Measurements from ENCODE around the gene PLSCR1. TPM values are rescaled to one million over a fixed set of nuclear protein-coding genes. Genes with fewer than 3 reads are reported as not detected.

Gene PLSCR1, protein sequence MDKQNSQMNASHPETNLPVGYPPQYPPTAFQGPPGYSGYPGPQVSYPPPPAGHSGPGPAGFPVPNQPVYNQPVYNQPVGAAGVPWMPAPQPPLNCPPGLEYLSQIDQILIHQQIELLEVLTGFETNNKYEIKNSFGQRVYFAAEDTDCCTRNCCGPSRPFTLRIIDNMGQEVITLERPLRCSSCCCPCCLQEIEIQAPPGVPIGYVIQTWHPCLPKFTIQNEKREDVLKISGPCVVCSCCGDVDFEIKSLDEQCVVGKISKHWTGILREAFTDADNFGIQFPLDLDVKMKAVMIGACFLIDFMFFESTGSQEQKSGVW
- total RNA-seq (2021; ENCODE audit: unreplicated experiment) (52.7 TPM), Bru-seq, nascent RNA (percentile 93 among the genes with signal in this experiment), BruChase-seq, experiment 1, labeled RNA remaining after a 2-hour chase (percentile 78 among the genes with signal in this experiment), BruChase-seq, experiment 2, labeled RNA remaining after a 6-hour chase (percentile 80 among the genes with signal in this experiment)
- polyA plus RNA-seq (2012; ENCODE audit: insufficient read length): 21.1 TPM
- long read RNA-seq, transcript PLSCR1-201 (9 exons, 2,233 nt): major isoform, 42 of 61 reads
- long read RNA-seq, partial matches to known transcripts: 4 of 61 reads
- long read RNA-seq, other reads (novel, unspliced or antisense): 7 of 61 reads

DNA sequence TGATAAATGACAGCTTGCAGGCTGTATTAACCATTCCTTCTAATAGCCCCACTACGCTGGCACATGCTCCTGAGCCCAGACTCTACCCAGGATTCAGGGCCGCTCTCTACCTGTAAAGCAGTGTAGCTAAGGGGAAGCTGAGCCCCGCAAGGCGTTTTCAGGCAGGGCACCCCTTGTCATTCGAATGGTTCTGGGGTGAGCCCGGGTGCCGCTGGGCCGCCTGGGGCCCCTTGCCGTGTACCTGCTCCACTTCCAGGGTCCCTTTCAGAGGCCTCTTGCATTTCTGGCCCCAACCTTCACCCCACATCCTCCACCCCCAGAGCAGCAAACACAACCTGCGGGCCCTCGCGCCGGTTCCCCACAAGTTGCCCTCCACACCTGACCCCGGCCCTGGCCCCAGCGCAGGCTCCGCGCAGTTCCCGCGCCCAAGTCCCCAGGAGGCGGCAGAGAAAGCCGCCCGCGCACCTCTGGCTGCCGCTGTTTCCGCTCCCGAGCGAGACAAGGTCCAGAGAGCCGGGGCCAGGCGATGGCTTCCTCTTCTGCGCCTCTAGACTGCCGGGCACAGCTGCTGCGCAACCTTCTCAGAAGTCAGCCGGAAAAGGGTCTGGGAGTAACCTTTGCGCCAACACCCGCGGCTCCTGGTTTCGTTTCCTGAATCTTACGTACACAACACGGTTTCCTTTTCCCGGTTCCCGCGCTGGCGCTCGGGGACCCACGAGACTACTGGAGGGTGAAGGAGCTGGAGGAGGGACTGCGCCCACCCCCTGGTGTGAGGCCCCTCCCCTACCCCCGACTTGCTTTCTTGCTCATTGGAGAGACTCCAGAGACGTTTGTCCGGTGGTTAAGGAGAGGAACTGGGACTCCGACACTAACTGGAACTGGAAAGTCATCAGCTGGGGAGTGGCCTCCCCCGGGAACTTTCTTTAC is at the start of gene PLSCR1:
Gene PLSCR1 (minus strand): TSS at position 606 of the 927 bp plus-strand sequence. CDS start 8,055 bp downstream, outside the sequence.
- no peaks in the 10 kb centered on the region for H3K9me3 ChIP-seq (ENCODE audit: control insufficient read depth, insufficient read depth, low read depth, low read length)
- BruUV-seq (replicated peaks): no TSS peak
- DNase-seq (ENCODE audit: low read depth, low spot score) (peak; percentile 83), ATAC-seq (peak; percentile 97)
- ChIA-PET POLR2A (interaction anchor here (0.5 to 2.1 kb wide), 6 partner anchors 11 to 320 kb away, joined by 3 to 8 read pairs (median 3); partner anchors contain the start of gene PLSCR2), CTCF (no interaction called here)
- no peaks in the 10 kb centered on the region for H3K36me3 ChIP-seq (ENCODE audit: control insufficient read depth, insufficient read depth, low read length)
- in situ Hi-C loops (cut with HindIII; ENCODE audit: low pct_unique_long_range_greater_than_20kb, low sequenced_read_pairs): no loop called here
- H3K27ac ChIP-seq (ENCODE audit: low read length): peak within 1 kb of the TSS; percentile 93
- H3K4me3 ChIP-seq (ENCODE audit: low read depth in 2 of 2, low read length in 2 of 2): peak within 1 kb of the TSS; percentile 82 to 83
- H3K4me1 ChIP-seq (ENCODE audit: control insufficient read depth, insufficient read depth, low read length): peaks cover 16% of the 10 kb centered on the region
- peak; percentile 69 for TF ChIP-seq POLR2AphosphoS5 (IDR thresholded peaks at IDR 0.05; ENCODE audit: low read depth, low read length)
- no peak; the same call in 1 of the 2 replicates for TF ChIP-seq SIN3A (IDR thresholded peaks at IDR 0.05; ENCODE audit: borderline replicate concordance, insufficient read depth, low read depth, low read length)
- intact Hi-C loops (cut with micrococcal nuclease; ENCODE audit: unreplicated experiment): loop anchor here (2.0 kb wide), 1 partner anchor 75 kb away; the partner anchor contains the start of gene PLSCR2
- H3K27me3 ChIP-seq (ENCODE audit: control insufficient read depth, insufficient read depth, low read length): no peaks in the 10 kb centered on the region

DNA sequence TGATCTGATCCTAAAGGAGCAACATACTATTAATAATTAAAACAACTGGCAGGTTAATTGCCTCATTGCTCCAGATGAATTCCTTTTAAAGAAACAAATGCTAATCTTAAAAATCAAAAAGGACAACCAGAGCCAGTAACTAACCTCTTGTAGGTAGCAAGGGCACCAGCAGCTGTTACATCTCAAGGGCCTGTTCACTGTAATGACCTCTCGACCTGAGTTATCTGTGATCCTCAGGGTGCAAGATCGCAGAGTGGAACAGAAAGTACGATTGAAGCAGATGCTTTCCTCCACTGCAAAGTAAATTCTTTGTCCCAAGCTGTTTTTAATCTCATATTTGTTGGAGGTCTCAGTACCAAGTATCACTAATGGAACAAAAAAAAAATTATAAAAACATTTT is 49.4 kb upstream of the PLSCR1 start:
- in situ Hi-C loops (cut with HindIII; ENCODE audit: low pct_unique_long_range_greater_than_20kb, low sequenced_read_pairs) (no loop called here), intact Hi-C loops (cut with micrococcal nuclease; ENCODE audit: unreplicated experiment) (no loop called here)
- no peaks in the 10 kb centered on the region for H3K4me1 ChIP-seq (ENCODE audit: control insufficient read depth, insufficient read depth, low read length)
- H3K27ac ChIP-seq (ENCODE audit: low read length): no peak overlapping the region
- TF ChIP-seq TCF7L2 (IDR thresholded peaks at IDR 0.05; ENCODE audit: low read depth, low read length) (no peak), SIN3A (IDR thresholded peaks at IDR 0.05; ENCODE audit: borderline replicate concordance, insufficient read depth, low read depth, low read length) (no peak), POLR2AphosphoS5 (IDR thresholded peaks at IDR 0.05; ENCODE audit: low read depth, low read length) (no peak)
- TF ChIP-seq, protein P1, sequence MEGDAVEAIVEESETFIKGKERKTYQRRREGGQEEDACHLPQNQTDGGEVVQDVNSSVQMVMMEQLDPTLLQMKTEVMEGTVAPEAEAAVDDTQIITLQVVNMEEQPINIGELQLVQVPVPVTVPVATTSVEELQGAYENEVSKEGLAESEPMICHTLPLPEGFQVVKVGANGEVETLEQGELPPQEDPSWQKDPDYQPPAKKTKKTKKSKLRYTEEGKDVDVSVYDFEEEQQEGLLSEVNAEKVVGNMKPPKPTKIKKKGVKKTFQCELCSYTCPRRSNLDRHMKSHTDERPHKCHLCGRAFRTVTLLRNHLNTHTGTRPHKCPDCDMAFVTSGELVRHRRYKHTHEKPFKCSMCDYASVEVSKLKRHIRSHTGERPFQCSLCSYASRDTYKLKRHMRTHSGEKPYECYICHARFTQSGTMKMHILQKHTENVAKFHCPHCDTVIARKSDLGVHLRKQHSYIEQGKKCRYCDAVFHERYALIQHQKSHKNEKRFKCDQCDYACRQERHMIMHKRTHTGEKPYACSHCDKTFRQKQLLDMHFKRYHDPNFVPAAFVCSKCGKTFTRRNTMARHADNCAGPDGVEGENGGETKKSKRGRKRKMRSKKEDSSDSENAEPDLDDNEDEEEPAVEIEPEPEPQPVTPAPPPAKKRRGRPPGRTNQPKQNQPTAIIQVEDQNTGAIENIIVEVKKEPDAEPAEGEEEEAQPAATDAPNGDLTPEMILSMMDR (IDR thresholded peaks at IDR 0.05): no peak
- TF ChIP-seq, protein P2, sequence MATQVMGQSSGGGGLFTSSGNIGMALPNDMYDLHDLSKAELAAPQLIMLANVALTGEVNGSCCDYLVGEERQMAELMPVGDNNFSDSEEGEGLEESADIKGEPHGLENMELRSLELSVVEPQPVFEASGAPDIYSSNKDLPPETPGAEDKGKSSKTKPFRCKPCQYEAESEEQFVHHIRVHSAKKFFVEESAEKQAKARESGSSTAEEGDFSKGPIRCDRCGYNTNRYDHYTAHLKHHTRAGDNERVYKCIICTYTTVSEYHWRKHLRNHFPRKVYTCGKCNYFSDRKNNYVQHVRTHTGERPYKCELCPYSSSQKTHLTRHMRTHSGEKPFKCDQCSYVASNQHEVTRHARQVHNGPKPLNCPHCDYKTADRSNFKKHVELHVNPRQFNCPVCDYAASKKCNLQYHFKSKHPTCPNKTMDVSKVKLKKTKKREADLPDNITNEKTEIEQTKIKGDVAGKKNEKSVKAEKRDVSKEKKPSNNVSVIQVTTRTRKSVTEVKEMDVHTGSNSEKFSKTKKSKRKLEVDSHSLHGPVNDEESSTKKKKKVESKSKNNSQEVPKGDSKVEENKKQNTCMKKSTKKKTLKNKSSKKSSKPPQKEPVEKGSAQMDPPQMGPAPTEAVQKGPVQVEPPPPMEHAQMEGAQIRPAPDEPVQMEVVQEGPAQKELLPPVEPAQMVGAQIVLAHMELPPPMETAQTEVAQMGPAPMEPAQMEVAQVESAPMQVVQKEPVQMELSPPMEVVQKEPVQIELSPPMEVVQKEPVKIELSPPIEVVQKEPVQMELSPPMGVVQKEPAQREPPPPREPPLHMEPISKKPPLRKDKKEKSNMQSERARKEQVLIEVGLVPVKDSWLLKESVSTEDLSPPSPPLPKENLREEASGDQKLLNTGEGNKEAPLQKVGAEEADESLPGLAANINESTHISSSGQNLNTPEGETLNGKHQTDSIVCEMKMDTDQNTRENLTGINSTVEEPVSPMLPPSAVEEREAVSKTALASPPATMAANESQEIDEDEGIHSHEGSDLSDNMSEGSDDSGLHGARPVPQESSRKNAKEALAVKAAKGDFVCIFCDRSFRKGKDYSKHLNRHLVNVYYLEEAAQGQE (IDR thresholded peaks at IDR 0.05; ENCODE audit: insufficient read depth in 1 of 2, low read depth in 2 of 2, low read length in 1 of 2): no peak
- no TSS peak for BruUV-seq (replicated peaks)
- ATAC-seq: no peak
- ChIA-PET POLR2A (no interaction called here), CTCF (no interaction called here)
- DNase-seq (ENCODE audit: low read depth, low spot score): no peak
- H3K27me3 ChIP-seq (ENCODE audit: control insufficient read depth, insufficient read depth, low read length): no peaks in the 10 kb centered on the region
- no peak overlapping the region for H3K4me3 ChIP-seq (ENCODE audit: low read depth in 2 of 2, low read length in 2 of 2)
- no peaks in the 10 kb centered on the region for H3K36me3 ChIP-seq (ENCODE audit: control insufficient read depth, insufficient read depth, low read length)
- no peaks in the 10 kb centered on the region for H3K9me3 ChIP-seq (ENCODE audit: control insufficient read depth, insufficient read depth, low read depth, low read length)
